ENCODE measurements around the gene UNKL.

The UNKL gene

GRCh38 chr16:1432388-1433262 lies 18.1 kb upstream of the UNKL start:
- DNase-seq (ENCODE audit: low spot score in 2 of 2) (no peak), ATAC-seq (replicated peaks; ENCODE audit: extremely low read depth, poor library complexity, severe bottlenecking) (no peak)
- no peaks in the 10 kb centered on the region for H3K36me3 Mint-ChIP-seq (ENCODE audit: insufficient read depth)
- H3K4me3 Mint-ChIP-seq: peak overlapping the region; percentile 32
- no peak overlapping the region for H3K27ac Mint-ChIP-seq (ENCODE audit: low read depth)
- H3K27me3 Mint-ChIP-seq: peaks cover 7% of the 10 kb centered on the region
- no peaks in the 10 kb centered on the region for H3K4me1 Mint-ChIP-seq
- H3K9me3 Mint-ChIP-seq: no peaks in the 10 kb centered on the region

GRCh38 chr16:1431497-1432270 lies 17.2 kb upstream of the UNKL start:
- Mint-ChIP-seq H3K36me3 (ENCODE audit: insufficient read depth) (no peaks in the 10 kb centered on the region), H3K9me3 (no peaks in the 10 kb centered on the region), H3K4me1 (no peaks in the 10 kb centered on the region), H3K27me3 (peaks cover 7% of the 10 kb centered on the region), H3K27ac (ENCODE audit: low read depth) (no peak overlapping the region), H3K4me3 (peak overlapping the region; percentile 32)
- ATAC-seq (replicated peaks; ENCODE audit: extremely low read depth, poor library complexity, severe bottlenecking) (no peak), DNase-seq (ENCODE audit: low spot score in 2 of 2) (no peak)

GRCh38 chr16:1430759-1431496 lies 16.4 kb upstream of the UNKL start, which contains the start of gene PERCC1:
Gene PERCC1, plus strand, starts transcription at chr16:1431078. Its CDS starts 1,516 bp downstream, at chr16:1432594.
- DNase-seq (ENCODE audit: low spot score in 2 of 2): no peak
- Mint-ChIP-seq H3K27ac (ENCODE audit: low read depth) (no peak within 1 kb of the TSS), H3K36me3 (ENCODE audit: insufficient read depth) (no peaks in the 10 kb centered on the region), H3K4me3 (peak within 1 kb of the TSS; percentile 32), H3K27me3 (peaks cover 7% of the 10 kb centered on the region), H3K9me3 (no peaks in the 10 kb centered on the region), H3K4me1 (no peaks in the 10 kb centered on the region)
- ATAC-seq (replicated peaks; ENCODE audit: extremely low read depth, poor library complexity, severe bottlenecking): no peak

GRCh38 chr16:1430214-1430758 lies 15.8 kb upstream of the UNKL start:
- no peak overlapping the region for H3K4me3 Mint-ChIP-seq
- ATAC-seq (replicated peaks; ENCODE audit: extremely low read depth, poor library complexity, severe bottlenecking) (no peak), DNase-seq (ENCODE audit: low spot score in 2 of 2) (no peak)
- no peak overlapping the region for H3K27ac Mint-ChIP-seq (ENCODE audit: low read depth)
- H3K9me3 Mint-ChIP-seq: no peaks in the 10 kb centered on the region
- H3K27me3 Mint-ChIP-seq: peaks cover 7% of the 10 kb centered on the region
- no peaks in the 10 kb centered on the region for H3K4me1 Mint-ChIP-seq
- H3K36me3 Mint-ChIP-seq (ENCODE audit: insufficient read depth): no peaks in the 10 kb centered on the region

- DNase-seq (ENCODE audit: low spot score in 2 of 2) (no peak), ATAC-seq (replicated peaks; ENCODE audit: extremely low read depth, poor library complexity, severe bottlenecking) (no peak)
- Mint-ChIP-seq H3K27ac (ENCODE audit: low read depth) (no peak overlapping the region), H3K27me3 (peaks cover 7% of the 10 kb centered on the region), H3K4me3 (no peak overlapping the region), H3K36me3 (ENCODE audit: insufficient read depth) (no peaks in the 10 kb centered on the region), H3K4me1 (no peaks in the 10 kb centered on the region), H3K9me3 (no peaks in the 10 kb centered on the region)
These were observed 15.1 kb upstream of the UNKL start for GRCh38 chr16:1429631-1430030.

- Mint-ChIP-seq H3K4me3 (no peak overlapping the region), H3K27ac (ENCODE audit: low read depth) (no peak overlapping the region), H3K9me3 (no peaks in the 10 kb centered on the region), H3K4me1 (no peaks in the 10 kb centered on the region), H3K36me3 (ENCODE audit: insufficient read depth) (no peaks in the 10 kb centered on the region), H3K27me3 (peaks cover 7% of the 10 kb centered on the region)
- DNase-seq (ENCODE audit: low spot score in 2 of 2) (no peak), ATAC-seq (replicated peaks; ENCODE audit: extremely low read depth, poor library complexity, severe bottlenecking) (no peak)
These were observed 14.5 kb upstream of the UNKL start for GRCh38 chr16:1429012-1429411.

GRCh38 chr16:1428511-1428910 lies 14.0 kb upstream of the UNKL start:
- no peak for DNase-seq (ENCODE audit: low spot score in 2 of 2)
- Mint-ChIP-seq H3K9me3 (no peaks in the 10 kb centered on the region), H3K27ac (ENCODE audit: low read depth) (no peak overlapping the region), H3K27me3 (peaks cover 7% of the 10 kb centered on the region), H3K36me3 (ENCODE audit: insufficient read depth) (no peaks in the 10 kb centered on the region), H3K4me3 (no peak overlapping the region), H3K4me1 (no peaks in the 10 kb centered on the region)
- ATAC-seq (replicated peaks; ENCODE audit: extremely low read depth, poor library complexity, severe bottlenecking): no peak

GRCh38 chr16:1427473-1428461 lies 13.3 kb upstream of the UNKL start:
- Mint-ChIP-seq H3K27me3 (peaks cover 7% of the 10 kb centered on the region), H3K4me3 (no peak overlapping the region), H3K27ac (ENCODE audit: low read depth) (no peak overlapping the region), H3K9me3 (no peaks in the 10 kb centered on the region), H3K36me3 (ENCODE audit: insufficient read depth) (no peaks in the 10 kb centered on the region), H3K4me1 (no peaks in the 10 kb centered on the region)
- ATAC-seq (replicated peaks; ENCODE audit: extremely low read depth, poor library complexity, severe bottlenecking): no peak
- no peak for DNase-seq (ENCODE audit: low spot score in 2 of 2)

GRCh38 chr16:1426734-1427471 lies 12.4 kb upstream of the UNKL start:
- no peaks in the 10 kb centered on the region for H3K9me3 Mint-ChIP-seq
- no peak overlapping the region for H3K27ac Mint-ChIP-seq (ENCODE audit: low read depth)
- H3K36me3 Mint-ChIP-seq (ENCODE audit: insufficient read depth): peaks cover 2% of the 10 kb centered on the region
- H3K4me1 Mint-ChIP-seq: no peaks in the 10 kb centered on the region
- ATAC-seq (replicated peaks; ENCODE audit: extremely low read depth, poor library complexity, severe bottlenecking): no peak
- H3K4me3 Mint-ChIP-seq: no peak overlapping the region
- peaks cover 7% of the 10 kb centered on the region for H3K27me3 Mint-ChIP-seq
- no peak for DNase-seq (ENCODE audit: low spot score in 2 of 2)

- no peak overlapping the region for H3K4me3 Mint-ChIP-seq
- DNase-seq (ENCODE audit: low spot score in 2 of 2) (no peak), ATAC-seq (replicated peaks; ENCODE audit: extremely low read depth, poor library complexity, severe bottlenecking) (no peak)
- H3K27ac Mint-ChIP-seq (ENCODE audit: low read depth): no peak overlapping the region
- H3K27me3 Mint-ChIP-seq: peaks cover 7% of the 10 kb centered on the region
- no peaks in the 10 kb centered on the region for H3K4me1 Mint-ChIP-seq
- H3K9me3 Mint-ChIP-seq: no peaks in the 10 kb centered on the region
- H3K36me3 Mint-ChIP-seq (ENCODE audit: insufficient read depth): peaks cover 5% of the 10 kb centered on the region
These were observed 11.3 kb upstream of the UNKL start for GRCh38 chr16:1425616-1426370.
